GM12878 (cell line): Measurements from ENCODE around the gene PIK3R2. TPM values are rescaled to one million over a fixed set of nuclear protein-coding genes. Genes with fewer than 3 reads are reported as not detected.

Source experiments
- BHLHE40 ChIP-seq, 2 experiments: fragments of 450-650 bp in 1 of 2; IDR thresholded peaks; 2 replicates each; pipeline ENCODE4 v1.6.1; 2011 to 2017; ENCODE audit warnings: low read depth in 2 of 2, borderline replicate concordance in 1 of 2, improper control_type of control experiment in 1 of 2, low read length in 1 of 2, mild to moderate bottlenecking in 1 of 2
- E2F4 ChIP-seq: IDR thresholded peaks from 2 replicates; pipeline ENCODE4 v1.6.1; 2012; ENCODE audit warnings: low read depth, low read length, improper control_type of control experiment
- GABPA ChIP-seq: IDR thresholded peaks from 2 replicates; pipeline ENCODE4 v1.6.1; 2014; ENCODE audit warnings: antibody characterized with exemption, low read depth, mild to moderate bottlenecking, inconsistent platforms
- HDAC6 ChIP-seq: fragments of 200-600 bp; sonication (generic); IDR thresholded peaks from one replicate; pipeline ENCODE4 v1.8.0; 2017; ENCODE audit warnings: antibody characterized with exemption; ENCODE audit not compliant: unreplicated experiment
- IKZF2 ChIP-seq, 2 experiments: fragments of 450-650 bp; IDR thresholded peaks; 2 replicates each; pipeline ENCODE4 v1.6.1; 2017; ENCODE audit warnings: mild to moderate bottlenecking in 2 of 2, moderate library complexity in 2 of 2
- LARP7 ChIP-seq: fragments of 450-650 bp; IDR thresholded peaks from 2 replicates; pipeline ENCODE4 v1.6.1; 2017; ENCODE audit warnings: mild to moderate bottlenecking
- MAX ChIP-seq: IDR thresholded peaks from 2 replicates; pipeline ENCODE4 v1.6.1; 2012; ENCODE audit warnings: low read depth, low read length, improper control_type of control experiment
- MTA2 ChIP-seq: fragments of 450-650 bp; IDR thresholded peaks from 2 replicates; pipeline ENCODE4 v1.6.1; 2016; ENCODE audit warnings: low read depth, mild to moderate bottlenecking, moderate library complexity
- MXI1 ChIP-seq: fragments of 150-350 bp; IDR thresholded peaks from 2 replicates; pipeline ENCODE4 v1.6.1; 2011; ENCODE audit warnings: low read depth, mild to moderate bottlenecking, inconsistent platforms, low read length, improper control_type of control experiment
- MYB ChIP-seq: fragments of 150-350 bp; IDR thresholded peaks from 2 replicates; pipeline ENCODE4 v1.6.1; 2014; ENCODE audit warnings: mild to moderate bottlenecking, low read depth, low read length, borderline replicate concordance
- PRDM15 ChIP-seq: fragments of 450-650 bp; formaldehyde crosslinking; IDR thresholded peaks from 2 replicates; pipeline ENCODE4 v1.4.0; 2020; ENCODE audit warnings: mild to moderate bottlenecking, moderate library complexity
- RCOR1 ChIP-seq: conservative IDR thresholded peaks from 2 replicates; pipeline ENCODE4 v1.6.1; 2012; ENCODE audit warnings: low read depth, low read length, improper control_type of control experiment
- TARDBP ChIP-seq: IDR thresholded peaks from 2 replicates; pipeline ENCODE4 v1.6.1; 2016; ENCODE audit warnings: borderline replicate concordance
- USF2 ChIP-seq: IDR thresholded peaks from 2 replicates; pipeline ENCODE4 v1.6.1; 2011; ENCODE audit warnings: low read depth, low read length, improper control_type of control experiment, borderline replicate concordance
- ZBTB4 ChIP-seq: fragments of 450-650 bp; formaldehyde crosslinking; IDR thresholded peaks from 2 replicates; pipeline ENCODE4 v1.4.0; 2022; ENCODE audit warnings: mild to moderate bottlenecking, moderate library complexity
- ZBTB40 ChIP-seq: fragments of 450-650 bp; IDR thresholded peaks from 2 replicates; pipeline ENCODE4 v1.6.1; 2016; ENCODE audit warnings: mild to moderate bottlenecking, moderate library complexity, borderline replicate concordance
- polyA plus RNA-seq, 11 experiments: library from polyadenylated mRNA; depleted of rRNA in 4 of 11; unstranded in 6 of 11; stranded (reverse) in 5 of 11; fragments of >200 nt; fragmentation: Nextera tagmentation in 4 of 11; fragmentation: Illumina TruSeq in 1 of 11; extraction: Ambion mirVana in 4 of 11; extraction: Trizol in 1 of 11; gene quantifications; 1 replicate in 1 of 11; 2 replicates in 10 of 11; pipeline versions ENCODE4 v1.2.1 to v1.2.3, GENCODE V29; 2011 to 2016; ENCODE audit warnings: inconsistent platforms in 2 of 11, missing spikeins in 2 of 11, low read depth in 1 of 11
- total RNA-seq, 4 experiments: library from RNA; depleted of rRNA in 3 of 4; stranded (reverse); fragments of >200 nt in 3 of 4; fragmentation: Illumina TruSeq in 1 of 4; extraction: Trizol in 1 of 4; gene quantifications; 2 replicates each; pipeline versions ENCODE4 v1.2.1 to v1.2.3, GENCODE V29; 2013 to 2021

The PIK3R2 gene
- total and polyA plus RNA-seq, 10 of the 15 experiments (the other 5 are each of a cell fraction or from before 2014, with no cell fraction given) = 0.26 to 22.6 (median 2.5) TPM

GRCh38 chr19:18203863-18204393 lies 51.0 kb downstream of the PIK3R2 start, which contains the start of gene RAB3A (continued):
- TF ChIP-seq ZBTB40 = no peak
- TF ChIP-seq USF2 = no peak
- TF ChIP-seq RCOR1 = no peak
- no peak for TF ChIP-seq ZBTB4 (CRISPR knock-in tag)
- no peak for TF ChIP-seq GABPA
- peak; percentile 44; the same call in 1 of the 2 replicates for TF ChIP-seq MXI1
- no peak for TF ChIP-seq HDAC6
- no peak for TF ChIP-seq MYB
- no peak for TF ChIP-seq IKZF2 (IDR thresholded peaks at IDR 0.05)
- TF ChIP-seq MTA2 = no peak
- TF ChIP-seq LARP7 = no peak
- no peak for TF ChIP-seq MAX
- TF ChIP-seq BHLHE40 (IDR thresholded peaks at IDR 0.05; ENCODE audit: borderline replicate concordance in 1 of 2, low read depth in 2 of 2, low read length in 1 of 2) = peak in 1 of 2 experiments; percentile 2; a peak in 1 of 4 replicates
- TF ChIP-seq E2F4 = no peak
- no peak for TF ChIP-seq TARDBP
- TF ChIP-seq PRDM15 = no peak
